ENCODE data around the gene TUBGCP2. TPM values are rescaled to one million over a fixed set of nuclear protein-coding genes. Genes with fewer than 3 reads are reported as not detected.

TUBGCP2 gene
- total RNA-seq, 1 experiment from 2014 or later, result 75.1 TPM

- Histone ChIP-seq H3K36me3 (ENCODE audit: insufficient read depth, low read length, poor library complexity, severe bottlenecking) (no peaks in the 10 kb centered on the region), H3K4me1 (ENCODE audit: insufficient read depth, low read length, poor library complexity, severe bottlenecking) (peaks cover 6% of the 10 kb centered on the region), H3K4me3 (ENCODE audit: low read depth, low read length, poor library complexity, severe bottlenecking) (no peak overlapping the region), H3K27me3 (replicated peaks; ENCODE audit: insufficient read depth, low read depth, low read length, poor library complexity) (no peaks in the 10 kb centered on the region), H3K9me3 (ENCODE audit: low read depth, low read length, poor library complexity, severe bottlenecking) (no peaks in the 10 kb centered on the region), H3K27ac (ENCODE audit: low read depth, low read length, poor library complexity, severe bottlenecking) (no peak overlapping the region)
- DNase-seq (ENCODE audit: low spot score), result no peak
- no TSS peak for BruUV-seq (replicated peaks)
- ChIA-PET POLR2A (ENCODE audit: low non-redundant PET) (no interaction called here), CTCF (no interaction called here)
- no peak for TF ChIP-seq CTCF (conservative IDR thresholded peaks at IDR 0.05; ENCODE audit: low read depth, low read length)
- TF ChIP-seq EZH2 (IDR thresholded peaks at IDR 0.05; ENCODE audit: borderline replicate concordance, low read depth, low read length, poor library complexity, severe bottlenecking), result no peak
- intact Hi-C loops (cut with micrococcal nuclease; ENCODE audit: unreplicated experiment), result no loop called here
Measured at GRCh38 chr10:133346413-133346812, 37.7 kb upstream of the TUBGCP2 start.

GRCh38 chr10:133344236-133344635 is 35.6 kb upstream of the TUBGCP2 start:
- Histone ChIP-seq H3K4me1 (ENCODE audit: insufficient read depth, low read length, poor library complexity, severe bottlenecking) (peaks cover 6% of the 10 kb centered on the region), H3K27ac (ENCODE audit: low read depth, low read length, poor library complexity, severe bottlenecking) (no peak overlapping the region), H3K4me3 (ENCODE audit: low read depth, low read length, poor library complexity, severe bottlenecking) (no peak overlapping the region), H3K36me3 (ENCODE audit: insufficient read depth, low read length, poor library complexity, severe bottlenecking) (no peaks in the 10 kb centered on the region), H3K27me3 (replicated peaks; ENCODE audit: insufficient read depth, low read depth, low read length, poor library complexity) (no peaks in the 10 kb centered on the region), H3K9me3 (ENCODE audit: low read depth, low read length, poor library complexity, severe bottlenecking) (no peaks in the 10 kb centered on the region)
- ChIA-PET POLR2A (ENCODE audit: low non-redundant PET) (no interaction called here), CTCF (no interaction called here)
- TF ChIP-seq EZH2 (IDR thresholded peaks at IDR 0.05; ENCODE audit: borderline replicate concordance, low read depth, low read length, poor library complexity, severe bottlenecking) (no peak), CTCF (conservative IDR thresholded peaks at IDR 0.05; ENCODE audit: low read depth, low read length) (no peak)
- no TSS peak for BruUV-seq (replicated peaks)
- intact Hi-C loops (cut with micrococcal nuclease; ENCODE audit: unreplicated experiment), result no loop called here
- no peak for DNase-seq (ENCODE audit: low spot score)

DNA sequence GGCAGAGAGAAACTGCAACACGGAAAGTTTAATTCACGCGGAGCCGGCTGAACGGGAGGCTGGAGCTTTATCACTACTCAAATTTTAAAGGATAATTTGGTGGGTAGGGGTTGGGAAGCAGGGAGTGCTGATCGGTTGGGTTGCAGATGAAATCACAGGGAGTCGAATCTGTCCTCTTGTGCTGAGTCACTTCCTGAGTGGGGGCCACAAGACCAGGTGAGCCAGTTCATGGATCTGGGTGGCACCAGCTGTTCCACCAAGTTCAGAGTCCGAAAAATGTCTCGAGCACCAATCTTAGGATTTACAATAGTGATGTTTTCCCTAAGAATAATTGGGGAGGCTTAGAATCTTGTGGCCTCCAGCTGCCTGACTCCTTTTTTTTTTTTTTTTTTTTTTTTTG is 34.9 kb upstream of the TUBGCP2 start:
- Histone ChIP-seq H3K4me1 (ENCODE audit: insufficient read depth, low read length, poor library complexity, severe bottlenecking) (peaks cover 6% of the 10 kb centered on the region), H3K27ac (ENCODE audit: low read depth, low read length, poor library complexity, severe bottlenecking) (no peak overlapping the region), H3K4me3 (ENCODE audit: low read depth, low read length, poor library complexity, severe bottlenecking) (no peak overlapping the region), H3K27me3 (replicated peaks; ENCODE audit: insufficient read depth, low read depth, low read length, poor library complexity) (no peaks in the 10 kb centered on the region), H3K9me3 (ENCODE audit: low read depth, low read length, poor library complexity, severe bottlenecking) (no peaks in the 10 kb centered on the region), H3K36me3 (ENCODE audit: insufficient read depth, low read length, poor library complexity, severe bottlenecking) (no peaks in the 10 kb centered on the region)
- DNase-seq (ENCODE audit: low spot score), result no peak
- no TSS peak for BruUV-seq (replicated peaks)
- CTCF ChIA-PET, result no interaction called here
- intact Hi-C loops (cut with micrococcal nuclease; ENCODE audit: unreplicated experiment), result no loop called here
- POLR2A ChIA-PET (ENCODE audit: low non-redundant PET), result no interaction called here
- no peak for TF ChIP-seq CTCF (conservative IDR thresholded peaks at IDR 0.05; ENCODE audit: low read depth, low read length)

All from A673 (cell line).